B cell (primary cell): ENCODE measurements around the gene BRSK2. TPM values are rescaled to one million over a fixed set of nuclear protein-coding genes. Genes with fewer than 3 reads are reported as not detected.

Source experiments
- ATAC-seq: fragments of 200-7000 bp; cut with Tn5 transposase; one replicate; pipeline ENCODE4 v1.10.0; 2021; ENCODE audit warnings: low read depth, mild to moderate bottlenecking, moderate number of reproducible peaks, moderate library complexity
- CTCF ChIA-PET: fragments of 350-600 bp; sonication (Branson Sonifier 250); formaldehyde crosslinking; loops from one replicate; lab custom pipeline; 2021; ENCODE audit warnings: antibody characterized with exemption, inconsistent platforms; lab: Charles Lee
- POLR2A ChIA-PET: fragments of 350-600 bp; sonication (Branson Sonifier 250); formaldehyde crosslinking; loops from one replicate; lab custom pipeline; 2021; ENCODE audit warnings: antibody characterized with exemption; lab: Charles Lee
- DNase-seq: peaks from one replicate; pipeline ENCODE4 v3.0.0; 2013
- H2AFZ ChIP-seq: 2 replicates; pipeline ENCODE4 v1.6.1; 2012; ENCODE audit warnings: mild to moderate bottlenecking, low read depth, low read length; ENCODE audit not compliant: insufficient read depth, poor library complexity, severe bottlenecking
- H3K27ac ChIP-seq, 2 donors: 1 replicate in 1 of 2; 2 replicates in 1 of 2; pipeline ENCODE4 v1.5.1; 2012 to 2013; ENCODE audit warnings: low read length in 2 of 2, mild to moderate bottlenecking in 2 of 2, moderate library complexity in 1 of 2
- H3K27me3 ChIP-seq, 4 experiments: fragments of 200-600 bp in 1 of 4; sonication (generic) in 1 of 4; replicated peaks in 1 of 4; 1 replicate in 2 of 4; 2 replicates in 2 of 4; pipeline versions ENCODE4 v1.6.1 to v1.7.0; 2013 to 2016; ENCODE audit warnings: low read length in 3 of 4, mild to moderate bottlenecking in 2 of 4, mixed read lengths in 1 of 4, moderate library complexity in 1 of 4; ENCODE audit not compliant: insufficient read depth in 4 of 4, control insufficient read depth in 3 of 4; ENCODE audit errors: control extremely low read depth in 1 of 4
- H3K36me3 ChIP-seq, 2 experiments: replicated peaks in 1 of 2; 1 replicate in 1 of 2; 2 replicates in 1 of 2; pipeline versions ENCODE4 v1.6.1 to v1.7.1; 2013; ENCODE audit warnings: low read length in 1 of 2; ENCODE audit not compliant: insufficient read depth in 2 of 2, control insufficient read depth in 1 of 2; ENCODE audit errors: control extremely low read depth in 1 of 2, extremely low read depth in 1 of 2
- H3K4me1 ChIP-seq, 2 donors: fragments of 200-600 bp in 1 of 2; sonication (generic) in 1 of 2; 1 replicate in 1 of 2; 2 replicates in 1 of 2; pipeline versions ENCODE4 v1.5.1 to v1.6.1; 2013 to 2017; ENCODE audit warnings: low read length in 2 of 2; ENCODE audit not compliant: control insufficient read depth in 2 of 2, insufficient read depth in 2 of 2
- H3K4me2 ChIP-seq: replicated peaks from 2 replicates; pipeline ENCODE3; 2012; ENCODE audit warnings: mild to moderate bottlenecking, low read depth, low read length; ENCODE audit not compliant: poor library complexity, severe bottlenecking
- H3K4me3 ChIP-seq, 5 experiments: fragments of 200-600 bp in 1 of 5; sonication (generic) in 1 of 5; 1 replicate in 3 of 5; 2 replicates in 2 of 5; pipeline versions ENCODE4 v1.5.1 to v1.7.0; 2011 to 2016; ENCODE audit warnings: low read length in 4 of 5, mild to moderate bottlenecking in 4 of 5, low read depth in 2 of 5, control low read depth in 1 of 5, moderate library complexity in 1 of 5; ENCODE audit not compliant: insufficient read depth in 1 of 5; ENCODE audit errors: control extremely low read depth in 1 of 5, extremely low read depth in 1 of 5
- H3K79me2 ChIP-seq: fragments of 200-600 bp; sonication (generic); one replicate; pipeline ENCODE4 v1.6.0; 2016; ENCODE audit warnings: low read length; ENCODE audit not compliant: control insufficient read depth, insufficient read depth
- H3K9ac ChIP-seq: fragments of 200-600 bp; sonication (generic); 2 replicates; pipeline ENCODE4 v1.6.1; 2017; ENCODE audit warnings: mild to moderate bottlenecking, low read length, moderate library complexity
- H3K9me3 ChIP-seq, 3 donors: one replicate each; pipeline versions ENCODE4 v1.6.1 to v1.7.1; 2013; ENCODE audit warnings: low read length in 2 of 3; ENCODE audit not compliant: control insufficient read depth in 2 of 3, insufficient read depth in 1 of 3; ENCODE audit errors: control extremely low read depth in 1 of 3
- H4K20me1 ChIP-seq: 2 replicates; pipeline ENCODE4 v1.6.0; 2012; ENCODE audit warnings: mild to moderate bottlenecking, low read length; ENCODE audit not compliant: insufficient read depth, control insufficient read depth, poor library complexity, severe bottlenecking
- H3K27ac Mint-ChIP-seq: one replicate; pipeline ENCODE4 v1.8.0; 2021; ENCODE audit warnings: mixed read lengths
- H3K27me3 Mint-ChIP-seq: one replicate; pipeline ENCODE4 v1.8.0; 2021; ENCODE audit warnings: mixed read lengths
- H3K4me1 Mint-ChIP-seq: one replicate; pipeline ENCODE4 v1.8.0; 2021; ENCODE audit warnings: mixed read lengths
- H3K4me3 Mint-ChIP-seq: one replicate; pipeline ENCODE4 v1.8.0; 2021; ENCODE audit warnings: mixed read lengths
- H3K9me3 Mint-ChIP-seq: one replicate; pipeline ENCODE4 v1.8.0; 2022; ENCODE audit warnings: mixed read lengths; ENCODE audit not compliant: insufficient read depth
- EZH2 ChIP-seq: IDR thresholded peaks from 2 replicates; pipeline ENCODE4 v1.6.1; 2012; ENCODE audit warnings: borderline replicate concordance, low read depth, mild to moderate bottlenecking, moderate library complexity, low read length; ENCODE audit not compliant: insufficient read depth, poor library complexity, severe bottlenecking
- WGBS: methylation state at CpG from one replicate; pipeline ENCODE4 v1.1.5; 2013; ENCODE audit warnings: missing lambda C conversion rate; ENCODE audit not compliant: insufficient coverage; 5-methylcytosine and 5-hydroxymethylcytosine counted together
- intact Hi-C: fragments of 100-400 bp; cut with micrococcal nuclease; formaldehyde crosslinking; loops from one replicate; pipeline ENCODE4 v1.10.0; 2022
- polyA plus RNA-seq: library from polyadenylated mRNA; depleted of rRNA; stranded (reverse); fragments of >200 nt; gene quantifications from 2 replicates; pipeline ENCODE4 v1.2.3, GENCODE V29; 2012
- total RNA-seq, 2 donors: library from RNA; stranded (reverse); fragments of 120-200 nt in 1 of 2; gene quantifications; 1 replicate in 1 of 2; 2 replicates in 1 of 2; pipeline versions ENCODE4 v1.2.3 to v1.2.4, GENCODE V29; 2013 to 2022
- TF ChIP-seq, protein P1 (sequence below): fragments of 200-600 bp; IDR thresholded peaks from one replicate; pipeline ENCODE4 v1.8.0; 2022; ENCODE audit warnings: antibody characterized with exemption, mild to moderate bottlenecking

Gene BRSK2
- total and polyA plus RNA-seq, 2 donors (not counting 1 experiment from before 2014, with no cell fraction given), result 0.51 to 0.79 TPM

DNA sequence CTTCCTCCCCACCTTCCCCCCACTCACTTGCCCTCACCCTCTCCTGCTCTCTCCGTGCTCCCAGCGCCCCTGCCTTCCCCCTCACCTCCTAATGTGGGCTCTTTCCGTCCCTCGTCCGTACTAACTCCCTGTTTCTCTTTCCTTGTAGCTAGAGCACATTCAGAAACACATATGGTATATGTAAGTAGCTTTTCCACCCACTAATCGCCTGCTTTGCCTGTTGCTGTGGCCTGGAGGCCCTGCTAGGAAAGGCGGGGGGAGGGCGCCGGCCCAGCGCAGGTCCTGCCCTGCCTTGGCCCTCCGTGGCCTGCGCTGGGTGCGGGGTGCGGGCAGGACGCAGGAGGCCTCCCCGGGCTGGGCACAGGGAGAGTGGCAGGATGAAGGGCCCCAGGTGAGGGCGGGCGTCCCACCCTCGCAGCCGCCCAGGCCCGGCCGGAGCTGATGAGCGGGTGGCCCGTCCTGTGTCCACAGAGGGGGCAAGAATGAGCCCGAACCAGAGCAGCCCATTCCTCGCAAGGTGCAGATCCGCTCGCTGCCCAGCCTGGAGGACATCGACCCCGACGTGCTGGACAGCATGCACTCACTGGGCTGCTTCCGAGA lies 55.2 kb downstream of the BRSK2 start:
- Histone ChIP-seq H3K4me2 (no peak overlapping the region), H3K27me3 (no peaks in the 10 kb centered on the region), H3K4me3 (no peak overlapping the region), H3K9ac (no peak overlapping the region), H3K79me2 (no peaks in the 10 kb centered on the region), H3K36me3 (no peaks in the 10 kb centered on the region), H3K4me1 (peaks cover 0 to 4% of the 10 kb centered on the region in 2 donors), H2AFZ (no peak overlapping the region), H3K27ac (no peak overlapping the region), H3K9me3 (no peaks in the 10 kb centered on the region), H4K20me1 (no peaks in the 10 kb centered on the region)
- CTCF ChIA-PET, result no interaction called here
- no peaks in the 10 kb centered on the region for H3K4me1 Mint-ChIP-seq
- POLR2A ChIA-PET, result no interaction called here
- no peak for DNase-seq
- TF ChIP-seq EZH2, result no peak
- TF ChIP-seq, protein P1, sequence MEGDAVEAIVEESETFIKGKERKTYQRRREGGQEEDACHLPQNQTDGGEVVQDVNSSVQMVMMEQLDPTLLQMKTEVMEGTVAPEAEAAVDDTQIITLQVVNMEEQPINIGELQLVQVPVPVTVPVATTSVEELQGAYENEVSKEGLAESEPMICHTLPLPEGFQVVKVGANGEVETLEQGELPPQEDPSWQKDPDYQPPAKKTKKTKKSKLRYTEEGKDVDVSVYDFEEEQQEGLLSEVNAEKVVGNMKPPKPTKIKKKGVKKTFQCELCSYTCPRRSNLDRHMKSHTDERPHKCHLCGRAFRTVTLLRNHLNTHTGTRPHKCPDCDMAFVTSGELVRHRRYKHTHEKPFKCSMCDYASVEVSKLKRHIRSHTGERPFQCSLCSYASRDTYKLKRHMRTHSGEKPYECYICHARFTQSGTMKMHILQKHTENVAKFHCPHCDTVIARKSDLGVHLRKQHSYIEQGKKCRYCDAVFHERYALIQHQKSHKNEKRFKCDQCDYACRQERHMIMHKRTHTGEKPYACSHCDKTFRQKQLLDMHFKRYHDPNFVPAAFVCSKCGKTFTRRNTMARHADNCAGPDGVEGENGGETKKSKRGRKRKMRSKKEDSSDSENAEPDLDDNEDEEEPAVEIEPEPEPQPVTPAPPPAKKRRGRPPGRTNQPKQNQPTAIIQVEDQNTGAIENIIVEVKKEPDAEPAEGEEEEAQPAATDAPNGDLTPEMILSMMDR, result no peak
- intact Hi-C loops, result no loop called here
- H3K9me3 Mint-ChIP-seq, result no peaks in the 10 kb centered on the region
- no peak for ATAC-seq
- no peaks in the 10 kb centered on the region for H3K27me3 Mint-ChIP-seq
- H3K4me3 Mint-ChIP-seq, result no peak overlapping the region
- WGBS, result 94% methylated on average over 26 of the region's 32 CpGs
- H3K27ac Mint-ChIP-seq, result no peak overlapping the region

DNA sequence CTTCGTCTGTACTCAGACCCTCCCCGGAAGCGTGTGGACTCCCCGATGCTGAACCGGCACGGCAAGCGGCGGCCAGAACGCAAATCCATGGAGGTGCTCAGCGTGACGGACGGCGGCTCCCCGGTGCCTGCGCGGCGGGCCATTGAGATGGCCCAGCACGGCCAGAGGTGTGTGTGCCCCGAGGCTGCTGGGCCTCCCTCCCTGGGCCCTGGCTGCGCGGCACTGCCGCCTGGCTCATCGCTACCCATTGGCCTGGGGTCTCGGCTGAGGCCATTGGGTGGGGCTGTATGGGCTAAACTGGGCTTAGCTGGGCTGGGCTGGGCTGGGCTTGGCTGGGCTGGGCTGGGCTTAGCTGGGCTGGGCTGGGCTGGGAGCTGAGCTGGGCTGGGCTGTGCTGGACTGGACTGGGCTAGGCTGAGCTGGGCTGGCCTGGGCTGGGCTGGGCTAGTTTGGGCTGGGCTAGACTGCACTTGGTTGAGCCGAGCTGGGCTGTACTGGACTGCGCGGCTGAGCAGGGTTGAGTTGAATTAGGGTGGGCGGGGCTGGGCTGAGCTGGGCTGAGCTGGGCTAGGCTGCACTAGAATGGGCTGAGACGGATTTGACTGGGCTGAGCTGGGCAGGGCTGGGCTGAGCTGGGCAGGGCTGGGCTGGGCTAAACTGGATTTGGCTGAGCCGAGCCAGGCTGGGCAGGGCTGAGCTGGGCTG lies 56.2 kb downstream of the BRSK2 start:
- no peaks in the 10 kb centered on the region for H3K27me3 Mint-ChIP-seq
- Histone ChIP-seq H3K79me2 (no peaks in the 10 kb centered on the region), H3K4me3 (no peak overlapping the region), H3K9me3 (no peaks in the 10 kb centered on the region), H3K27me3 (no peaks in the 10 kb centered on the region), H4K20me1 (no peaks in the 10 kb centered on the region), H2AFZ (no peak overlapping the region), H3K4me1 (peaks cover 0 to 4% of the 10 kb centered on the region in 2 donors), H3K9ac (no peak overlapping the region), H3K4me2 (no peak overlapping the region), H3K36me3 (no peaks in the 10 kb centered on the region), H3K27ac (no peak overlapping the region)
- WGBS, result 95% methylated on average over 22 of the region's 30 CpGs
- H3K27ac Mint-ChIP-seq, result no peak overlapping the region
- CTCF ChIA-PET, result no interaction called here
- no peak overlapping the region for H3K4me3 Mint-ChIP-seq
- H3K4me1 Mint-ChIP-seq, result no peaks in the 10 kb centered on the region
- no peak for ATAC-seq
- POLR2A ChIA-PET, result interaction anchor here (0.7 kb wide), 1 partner anchor 318 kb away, joined by 5 read pairs; no protein-coding TSS in a partner anchor
- no peak for TF ChIP-seq EZH2
- TF ChIP-seq, protein P1, result no peak
- intact Hi-C loops, result no loop called here
- H3K9me3 Mint-ChIP-seq, result no peaks in the 10 kb centered on the region
- DNase-seq, result no peak
